ENCODE measurements around the gene HMCN2.

HMCN2 gene

GRCh38 chr9:130225071-130225470 is 40.5 kb upstream of the HMCN2 start:
- TF ChIP-seq CTCF (IDR thresholded peaks at IDR 0.05; ENCODE audit: extremely low read depth, insufficient read depth, missing control alignments), result no peak
- in situ Hi-C loops (cut with MboI; ENCODE audit: low pct_unique_long_range_greater_than_20kb, low sequenced_read_pairs, unreplicated experiment), result loop anchor here (10.0 kb wide), 1 partner anchor 110 kb away; no protein-coding TSS in a partner anchor
- DNase-seq (ENCODE audit: low spot score), result no peak

- no peak for TF ChIP-seq CTCF (IDR thresholded peaks at IDR 0.05; ENCODE audit: extremely low read depth, insufficient read depth, missing control alignments)
- in situ Hi-C loops (cut with MboI; ENCODE audit: low pct_unique_long_range_greater_than_20kb, low sequenced_read_pairs, unreplicated experiment), result loop anchor here (10.0 kb wide), 1 partner anchor 111 kb away; no protein-coding TSS in a partner anchor
- no peak for DNase-seq (ENCODE audit: low spot score)
Measured at GRCh38 chr9:130225586-130225985, 40.0 kb upstream of the HMCN2 start.

- in situ Hi-C loops (cut with MboI; ENCODE audit: low pct_unique_long_range_greater_than_20kb, low sequenced_read_pairs, unreplicated experiment), result loop anchor here (10.0 kb wide), 1 partner anchor 111 kb away; no protein-coding TSS in a partner anchor
- DNase-seq (ENCODE audit: low spot score), result no peak
- no peak for TF ChIP-seq CTCF (IDR thresholded peaks at IDR 0.05; ENCODE audit: extremely low read depth, insufficient read depth, missing control alignments)
Measured at GRCh38 chr9:130226112-130226511, 39.4 kb upstream of the HMCN2 start.

GRCh38 chr9:130227833-130228232 is 37.7 kb upstream of the HMCN2 start:
- no peak for DNase-seq (ENCODE audit: low spot score)
- in situ Hi-C loops (cut with MboI; ENCODE audit: low pct_unique_long_range_greater_than_20kb, low sequenced_read_pairs, unreplicated experiment), result loop anchor here (10.0 kb wide), 1 partner anchor 113 kb away; no protein-coding TSS in a partner anchor
- no peak for TF ChIP-seq CTCF (IDR thresholded peaks at IDR 0.05; ENCODE audit: extremely low read depth, insufficient read depth, missing control alignments)

GRCh38 chr9:130229759-130230158 is 35.8 kb upstream of the HMCN2 start:
- in situ Hi-C loops (cut with MboI; ENCODE audit: low pct_unique_long_range_greater_than_20kb, low sequenced_read_pairs, unreplicated experiment), result loop anchor here (10.0 kb wide), 1 partner anchor 115 kb away; no protein-coding TSS in a partner anchor

GRCh38 chr9:130230631-130231030 is 34.9 kb upstream of the HMCN2 start:
- no peak for TF ChIP-seq CTCF (IDR thresholded peaks at IDR 0.05; ENCODE audit: extremely low read depth, insufficient read depth, missing control alignments)
- no peak for DNase-seq (ENCODE audit: low spot score)
- in situ Hi-C loops (cut with MboI; ENCODE audit: low pct_unique_long_range_greater_than_20kb, low sequenced_read_pairs, unreplicated experiment), result no loop called here

More at GRCh38 chr9:130229759-130230158, 35.8 kb upstream of the HMCN2 start:
- no peak for DNase-seq (ENCODE audit: low spot score)
- TF ChIP-seq CTCF (IDR thresholded peaks at IDR 0.05; ENCODE audit: extremely low read depth, insufficient read depth, missing control alignments), result no peak

Measured in GM13977 (cell line).